OCI-LY1 (cell line): Measurements from ENCODE around the gene CDKN2B-AS1.

ENCODE experiments used
- H2AFZ ChIP-seq: fragments of 200-600 bp; sonication (generic), shearing (Covaris generic); 2 replicates; pipeline ENCODE4 v1.6.0; 2014; ENCODE audit warnings: antibody characterized with exemption, mild to moderate bottlenecking, low read length
- H3F3A ChIP-seq: fragments of 200-600 bp; sonication (generic), shearing (Covaris generic); 2 replicates; pipeline ENCODE4 v1.6.0; 2014; ENCODE audit warnings: mild to moderate bottlenecking, antibody characterized with exemption, low read length, moderate library complexity; ENCODE audit not compliant: insufficient read depth
- H3K27ac ChIP-seq: fragments of 200-600 bp; sonication (generic); 2 replicates; pipeline ENCODE4 v1.5.1; 2014; ENCODE audit warnings: low read length, mixed run types, mild to moderate bottlenecking, low read depth; ENCODE audit not compliant: poor library complexity, severe bottlenecking
- H3K27me3 ChIP-seq: fragments of 200-600 bp; sonication (generic); 2 replicates; pipeline ENCODE4 v1.6.0; 2014; ENCODE audit warnings: antibody characterized with exemption, mild to moderate bottlenecking, low read length, moderate library complexity; ENCODE audit not compliant: insufficient read depth
- H3K36me3 ChIP-seq: fragments of 200-600 bp; sonication (generic); 2 replicates; pipeline ENCODE4 v1.6.1; 2014; ENCODE audit warnings: mild to moderate bottlenecking, antibody characterized with exemption, low read length, moderate library complexity, mixed read lengths; ENCODE audit not compliant: insufficient read depth
- H3K4me1 ChIP-seq: fragments of 200-600 bp; sonication (generic); 2 replicates; pipeline ENCODE4 v1.5.1; 2014; ENCODE audit warnings: mild to moderate bottlenecking, low read length, moderate library complexity; ENCODE audit not compliant: insufficient read depth, severe bottlenecking
- H3K4me2 ChIP-seq: fragments of 200-600 bp; sonication (generic), shearing (Covaris generic); 2 replicates; pipeline ENCODE4 v1.6.1; 2014; ENCODE audit warnings: low read length
- H3K4me3 ChIP-seq: fragments of 200-600 bp; sonication (generic); 2 replicates; pipeline ENCODE4 v1.5.1; 2014; ENCODE audit warnings: low read length, low read depth, mild to moderate bottlenecking, mixed read lengths; ENCODE audit not compliant: poor library complexity, severe bottlenecking
- H3K79me2 ChIP-seq: fragments of 200-600 bp; shearing (Covaris generic); 2 replicates; pipeline ENCODE4 v1.6.1; 2016; ENCODE audit warnings: mixed run types, low read length, mixed read lengths; ENCODE audit not compliant: insufficient read depth
- H3K9ac ChIP-seq: fragments of 200-600 bp; sonication (generic), shearing (Covaris generic); 2 replicates; pipeline ENCODE4 v1.6.1; 2014; ENCODE audit warnings: mild to moderate bottlenecking, low read length, mixed read lengths
- H3K9me2 ChIP-seq: fragments of 200-600 bp; sonication (generic), shearing (Covaris generic); 2 replicates; pipeline ENCODE4 v1.6.1; 2014; ENCODE audit warnings: low read depth, mild to moderate bottlenecking, low read length, mixed read lengths
- H3K9me3 ChIP-seq: fragments of 200-600 bp; shearing (Covaris generic); 2 replicates; pipeline ENCODE4 v1.6.1; 2014; ENCODE audit warnings: low read length, mixed read lengths
- H4K20me1 ChIP-seq: fragments of 200-600 bp; sonication (generic), shearing (Covaris generic); 2 replicates; pipeline ENCODE4 v1.6.0; 2016; ENCODE audit warnings: mild to moderate bottlenecking, low read length; ENCODE audit not compliant: insufficient read depth
- EZH2 ChIP-seq: fragments of 200-600 bp; sonication (generic), shearing (Covaris generic); IDR thresholded peaks from 2 replicates; pipeline ENCODE4 v1.8.0; 2017; ENCODE audit warnings: borderline replicate concordance, mixed run types, mild to moderate bottlenecking, antibody characterized with exemption, low read length, moderate library complexity, mixed read lengths
- TF ChIP-seq, protein P1 (sequence below): fragments of 200-600 bp; sonication (generic), shearing (Covaris generic); IDR thresholded peaks from 2 replicates; pipeline ENCODE4 v1.5.1; 2017; ENCODE audit warnings: mild to moderate bottlenecking, antibody characterized with exemption, low read length, moderate library complexity, mixed read lengths

CDKN2B-AS1 gene

DNA sequence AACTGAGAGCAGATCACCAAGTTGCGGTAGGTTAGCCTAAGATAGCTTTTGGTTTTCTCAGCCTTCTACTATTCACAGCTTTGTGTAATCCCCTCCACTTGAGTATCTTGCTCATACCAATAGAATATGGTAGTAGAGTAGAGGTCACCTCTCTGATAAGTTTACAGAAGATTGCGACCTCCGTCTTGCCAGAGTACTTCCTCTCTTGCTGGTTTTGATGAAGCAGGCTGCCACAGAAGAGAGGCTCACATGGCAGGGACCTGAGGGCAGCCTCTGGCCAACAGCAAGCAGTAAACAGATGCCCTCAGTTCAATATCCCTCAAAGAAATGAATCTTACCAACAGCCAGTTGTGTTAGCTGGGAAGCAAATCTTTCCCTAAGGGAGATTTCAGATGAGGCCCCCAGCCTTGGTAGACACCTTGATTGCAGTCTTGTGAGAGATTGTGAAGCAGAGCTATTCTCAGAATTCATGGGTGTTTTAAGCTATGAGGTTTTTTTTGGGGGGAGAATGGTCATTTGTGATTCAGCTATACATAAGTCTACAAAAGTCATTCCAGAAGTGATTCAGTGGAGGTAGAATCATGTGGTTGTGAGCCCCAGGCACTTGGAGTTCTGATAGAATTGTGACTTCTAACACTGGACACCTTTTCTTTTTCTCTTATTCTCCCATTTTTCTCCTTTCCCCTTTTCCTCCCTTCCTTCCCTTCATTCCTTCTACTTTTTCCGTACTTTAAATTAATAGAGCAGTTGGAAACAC is 37.2 kb downstream of the CDKN2B-AS1 start:
- Histone ChIP-seq H2AFZ (no peak overlapping the region), H4K20me1 (no peaks in the 10 kb centered on the region), H3K4me1 (peaks cover 44% of the 10 kb centered on the region), H3K27ac (peak overlapping the region; percentile 12), H3K9ac (no peak overlapping the region), H3K9me2 (no peaks in the 10 kb centered on the region), H3K36me3 (peaks cover 3% of the 10 kb centered on the region; the same call in 1 of the 2 replicates), H3K79me2 (no peaks in the 10 kb centered on the region), H3K4me2 (no peak overlapping the region), H3K27me3 (no peaks in the 10 kb centered on the region), H3K9me3 (no peaks in the 10 kb centered on the region), H3K4me3 (no peak overlapping the region), H3F3A (no peaks in the 10 kb centered on the region)
- no peak for TF ChIP-seq EZH2
- TF ChIP-seq, protein P1, sequence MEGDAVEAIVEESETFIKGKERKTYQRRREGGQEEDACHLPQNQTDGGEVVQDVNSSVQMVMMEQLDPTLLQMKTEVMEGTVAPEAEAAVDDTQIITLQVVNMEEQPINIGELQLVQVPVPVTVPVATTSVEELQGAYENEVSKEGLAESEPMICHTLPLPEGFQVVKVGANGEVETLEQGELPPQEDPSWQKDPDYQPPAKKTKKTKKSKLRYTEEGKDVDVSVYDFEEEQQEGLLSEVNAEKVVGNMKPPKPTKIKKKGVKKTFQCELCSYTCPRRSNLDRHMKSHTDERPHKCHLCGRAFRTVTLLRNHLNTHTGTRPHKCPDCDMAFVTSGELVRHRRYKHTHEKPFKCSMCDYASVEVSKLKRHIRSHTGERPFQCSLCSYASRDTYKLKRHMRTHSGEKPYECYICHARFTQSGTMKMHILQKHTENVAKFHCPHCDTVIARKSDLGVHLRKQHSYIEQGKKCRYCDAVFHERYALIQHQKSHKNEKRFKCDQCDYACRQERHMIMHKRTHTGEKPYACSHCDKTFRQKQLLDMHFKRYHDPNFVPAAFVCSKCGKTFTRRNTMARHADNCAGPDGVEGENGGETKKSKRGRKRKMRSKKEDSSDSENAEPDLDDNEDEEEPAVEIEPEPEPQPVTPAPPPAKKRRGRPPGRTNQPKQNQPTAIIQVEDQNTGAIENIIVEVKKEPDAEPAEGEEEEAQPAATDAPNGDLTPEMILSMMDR = no peak

DNA sequence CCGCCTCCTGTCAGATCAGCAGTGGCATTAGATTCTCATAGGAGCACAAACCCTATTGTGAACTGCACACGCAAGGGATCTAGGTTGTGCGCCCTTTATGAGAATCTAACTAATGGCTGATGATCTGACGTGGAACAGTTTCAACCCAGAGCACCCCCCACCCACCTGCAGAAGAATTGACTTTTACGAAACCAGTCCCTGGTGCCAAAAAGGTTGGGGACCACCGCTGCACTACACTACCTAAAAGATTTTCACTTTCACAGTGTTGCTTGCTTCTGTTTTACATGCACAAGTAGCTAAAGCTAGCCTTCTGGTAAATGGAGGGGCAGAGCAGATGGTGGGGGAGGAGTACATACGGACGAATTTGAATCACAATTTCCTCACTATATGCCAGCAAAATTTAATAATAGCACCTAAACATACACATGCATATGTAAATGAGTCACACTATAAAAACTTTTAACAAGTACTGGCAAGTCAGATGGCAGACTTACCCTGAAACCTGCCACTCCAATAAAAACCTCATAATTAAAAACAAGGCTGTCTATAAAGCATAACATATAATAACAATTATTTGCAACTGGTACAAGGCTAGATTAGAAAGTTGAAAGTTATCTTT is 38.5 kb downstream of the CDKN2B-AS1 start:
- Histone ChIP-seq H3K27ac (no peak overlapping the region), H3K9me3 (no peaks in the 10 kb centered on the region), H3K4me1 (peaks cover 54% of the 10 kb centered on the region), H3F3A (no peaks in the 10 kb centered on the region), H3K79me2 (no peaks in the 10 kb centered on the region), H3K36me3 (peaks cover 3% of the 10 kb centered on the region; the same call in 1 of the 2 replicates), H2AFZ (no peak overlapping the region), H3K9me2 (no peaks in the 10 kb centered on the region), H4K20me1 (no peaks in the 10 kb centered on the region), H3K9ac (no peak overlapping the region), H3K27me3 (no peaks in the 10 kb centered on the region), H3K4me2 (no peak overlapping the region), H3K4me3 (no peak overlapping the region)
- TF ChIP-seq, protein P1 = no peak
- TF ChIP-seq EZH2 = no peak

DNA sequence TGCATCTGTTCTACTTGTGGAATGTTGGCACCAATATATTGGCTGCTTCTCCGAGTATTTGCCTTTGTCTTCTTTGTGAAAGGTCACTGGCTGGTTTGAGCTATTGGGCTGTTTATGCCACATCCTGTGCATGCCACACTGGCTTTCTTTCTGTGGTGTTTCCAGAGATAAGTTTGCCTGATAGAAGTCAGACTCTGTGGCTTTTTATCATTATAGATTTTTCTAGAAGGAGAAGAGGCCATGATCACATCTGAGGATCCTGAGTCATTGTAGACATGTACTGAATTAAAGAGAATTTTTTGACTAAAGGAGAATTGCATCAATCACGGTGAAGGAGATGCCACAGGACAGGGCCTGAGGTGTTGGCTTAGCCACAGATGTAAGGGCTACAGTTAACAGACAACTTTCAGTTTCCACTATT is 41.0 kb downstream of the CDKN2B-AS1 start:
- no peaks in the 10 kb centered on the region for H3K27me3 ChIP-seq
- peaks cover 37% of the 10 kb centered on the region for H3K4me1 ChIP-seq
- TF ChIP-seq, protein P1 = no peak
- TF ChIP-seq EZH2 = no peak
- no peaks in the 10 kb centered on the region for H3K9me2 ChIP-seq
- H3K9ac ChIP-seq = no peak overlapping the region
- H3K27ac ChIP-seq = no peak overlapping the region
- no peak overlapping the region for H3K4me2 ChIP-seq
- no peaks in the 10 kb centered on the region for H3K79me2 ChIP-seq
- peaks cover 3% of the 10 kb centered on the region; the same call in 1 of the 2 replicates for H3K36me3 ChIP-seq
- H2AFZ ChIP-seq = no peak overlapping the region
- no peaks in the 10 kb centered on the region for H4K20me1 ChIP-seq
- no peaks in the 10 kb centered on the region for H3K9me3 ChIP-seq
- no peak overlapping the region for H3K4me3 ChIP-seq
- no peaks in the 10 kb centered on the region for H3F3A ChIP-seq
